Omental fat pad (tissue), 4 donors: Measurements from ENCODE around the gene CCDC27. TPM values are rescaled to one million over a fixed set of nuclear protein-coding genes. Genes with fewer than 3 reads are reported as not detected.

Source experiments
- ATAC-seq: fragments of 150-250 bp; one replicate; pipeline ENCODE4 v1.9.1; 2016; ENCODE audit warnings: mild to moderate bottlenecking, moderate library complexity; ENCODE audit not compliant: low FRiP score
- DNase-seq: peaks from one replicate; pipeline ENCODE4 v3.0.0-alpha.2; 2019; ENCODE audit warnings: low spot score
- total RNA-seq, 4 donors: library from RNA; depleted of rRNA; stranded (reverse); fragments of >200 nt; gene quantifications; one replicate each; pipeline ENCODE4 v1.1.0, GENCODE V29; 2016
- TF ChIP-seq, protein P1 (sequence below), 3 donors: fragments of 450-650 bp; IDR thresholded peaks; one replicate each; pipeline ENCODE4 v1.5.1; 2016 to 2017; ENCODE audit warnings: antibody characterized with exemption in 3 of 3, mild to moderate bottlenecking in 3 of 3, moderate library complexity in 2 of 3

The CCDC27 gene
- total RNA-seq, 4 donors from 2014 or later, result not detected

- ATAC-seq (no peak), DNase-seq (no peak)
- TF ChIP-seq, protein P1, sequence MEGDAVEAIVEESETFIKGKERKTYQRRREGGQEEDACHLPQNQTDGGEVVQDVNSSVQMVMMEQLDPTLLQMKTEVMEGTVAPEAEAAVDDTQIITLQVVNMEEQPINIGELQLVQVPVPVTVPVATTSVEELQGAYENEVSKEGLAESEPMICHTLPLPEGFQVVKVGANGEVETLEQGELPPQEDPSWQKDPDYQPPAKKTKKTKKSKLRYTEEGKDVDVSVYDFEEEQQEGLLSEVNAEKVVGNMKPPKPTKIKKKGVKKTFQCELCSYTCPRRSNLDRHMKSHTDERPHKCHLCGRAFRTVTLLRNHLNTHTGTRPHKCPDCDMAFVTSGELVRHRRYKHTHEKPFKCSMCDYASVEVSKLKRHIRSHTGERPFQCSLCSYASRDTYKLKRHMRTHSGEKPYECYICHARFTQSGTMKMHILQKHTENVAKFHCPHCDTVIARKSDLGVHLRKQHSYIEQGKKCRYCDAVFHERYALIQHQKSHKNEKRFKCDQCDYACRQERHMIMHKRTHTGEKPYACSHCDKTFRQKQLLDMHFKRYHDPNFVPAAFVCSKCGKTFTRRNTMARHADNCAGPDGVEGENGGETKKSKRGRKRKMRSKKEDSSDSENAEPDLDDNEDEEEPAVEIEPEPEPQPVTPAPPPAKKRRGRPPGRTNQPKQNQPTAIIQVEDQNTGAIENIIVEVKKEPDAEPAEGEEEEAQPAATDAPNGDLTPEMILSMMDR (IDR thresholded peaks at IDR 0.05), result no peak
Measured at GRCh38 chr1:3787745-3788605, 35.7 kb downstream of the CCDC27 start.

- TF ChIP-seq, protein P1 (IDR thresholded peaks at IDR 0.05), result no peak
- DNase-seq (no peak), ATAC-seq (no peak)
Measured at GRCh38 chr1:3788756-3789420, 36.6 kb downstream of the CCDC27 start.

DNA sequence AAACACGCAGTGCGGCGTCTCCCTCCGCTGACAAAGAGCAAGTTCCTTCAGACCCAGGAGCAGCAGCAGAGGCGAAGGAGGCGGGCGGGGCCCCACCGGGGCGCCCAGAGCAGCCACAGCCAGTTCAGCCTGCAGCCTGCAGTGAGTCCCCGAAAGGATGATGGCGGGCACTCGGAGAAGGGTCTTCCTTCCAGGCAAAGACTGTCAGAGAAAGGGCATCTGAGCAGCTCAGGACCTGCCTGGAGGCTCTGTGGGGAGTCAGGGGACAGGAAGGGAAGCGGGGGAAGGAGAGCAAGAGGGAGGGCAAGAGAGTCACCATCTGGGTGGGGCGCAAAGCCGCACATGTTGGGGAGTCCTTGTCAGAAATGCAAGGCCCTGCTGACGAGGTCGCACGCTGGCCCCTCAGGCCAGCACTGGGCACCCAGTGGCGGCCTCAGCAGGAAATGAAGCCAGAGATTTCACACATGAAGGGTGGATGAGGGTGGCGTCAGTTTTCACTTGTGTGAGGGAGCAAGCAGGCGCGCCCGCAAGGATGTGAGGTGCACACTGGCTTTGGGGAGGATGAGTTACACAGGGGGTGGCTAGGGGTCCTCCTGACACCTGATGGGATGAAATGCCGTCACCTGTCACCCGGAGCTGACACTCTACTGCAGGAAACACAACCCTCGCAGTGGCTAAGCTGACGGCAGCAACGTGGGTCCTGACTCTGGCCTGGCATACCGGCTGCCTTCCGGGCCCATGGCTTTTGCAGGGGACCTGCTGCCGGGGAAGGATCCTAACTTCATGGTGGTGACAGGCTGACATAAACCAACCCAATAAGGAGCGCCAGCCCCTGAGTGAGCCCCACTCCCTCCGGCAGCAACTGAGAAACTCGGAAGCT, 37.4 kb downstream of the CCDC27 start:
- DNase-seq (no peak), ATAC-seq (no peak)
- TF ChIP-seq, protein P1 (IDR thresholded peaks at IDR 0.05), result no peak

DNA sequence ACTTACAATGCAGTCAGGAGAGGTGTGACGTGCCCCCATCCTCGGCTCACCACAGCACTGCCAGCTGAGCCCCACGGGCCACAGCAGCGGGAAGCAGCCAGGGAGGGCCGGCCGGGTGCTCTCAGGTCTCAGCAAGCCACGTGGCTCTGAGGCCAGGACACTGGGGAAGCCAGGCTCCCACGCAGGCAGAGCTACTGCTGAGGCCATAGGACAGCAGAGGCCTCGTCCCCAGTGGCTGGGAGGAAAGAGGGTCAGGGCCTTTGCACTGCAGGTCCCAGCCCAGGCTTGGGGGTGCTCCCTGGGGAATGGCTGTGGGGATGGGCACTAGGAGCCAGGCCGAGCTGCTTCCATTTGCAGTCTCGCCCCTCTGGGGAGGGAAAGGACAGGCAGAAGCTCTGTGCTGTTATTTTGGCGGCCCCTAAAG, 38.3 kb downstream of the CCDC27 start:
- TF ChIP-seq, protein P1 (IDR thresholded peaks at IDR 0.05), result no peak
- ATAC-seq (no peak), DNase-seq (no peak)

DNA sequence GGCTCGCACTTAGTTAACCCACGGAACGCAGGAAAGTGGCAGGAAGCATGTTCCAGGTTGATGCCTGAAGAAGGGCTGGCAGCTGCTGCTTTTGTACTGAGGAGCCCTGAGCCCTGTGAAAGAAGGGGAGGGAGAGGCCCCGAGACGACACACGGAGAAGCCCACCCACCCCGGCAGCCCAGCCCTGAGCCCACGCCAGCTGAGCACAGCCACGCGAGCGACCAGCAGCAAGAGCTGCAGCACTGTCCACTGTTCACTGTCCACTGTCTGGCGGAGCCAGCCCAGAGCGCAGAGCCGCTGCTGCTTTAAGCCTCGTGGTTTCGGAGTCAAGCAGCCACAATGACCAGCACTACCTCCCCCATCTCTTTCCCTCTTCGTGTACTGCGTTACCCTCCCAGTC, 38.7 kb downstream of the CCDC27 start:
- TF ChIP-seq, protein P1 (IDR thresholded peaks at IDR 0.05), result no peak
- DNase-seq (no peak), ATAC-seq (no peak)

- TF ChIP-seq, protein P1 (IDR thresholded peaks at IDR 0.05), result no peak
- ATAC-seq (peak; percentile 13), DNase-seq (no peak)
Measured at GRCh38 chr1:3795453-3796214, 43.4 kb downstream of the CCDC27 start.
